GM19035 (cell line): ENCODE measurements around the gene ATP2B2.

Source experiments
- ATAC-seq: cut with Tn5 transposase; IDR thresholded peaks from one replicate; pipeline ENCODE4 v1.9.1; 2021; ENCODE audit not compliant: unreplicated experiment

Gene ATP2B2

DNA sequence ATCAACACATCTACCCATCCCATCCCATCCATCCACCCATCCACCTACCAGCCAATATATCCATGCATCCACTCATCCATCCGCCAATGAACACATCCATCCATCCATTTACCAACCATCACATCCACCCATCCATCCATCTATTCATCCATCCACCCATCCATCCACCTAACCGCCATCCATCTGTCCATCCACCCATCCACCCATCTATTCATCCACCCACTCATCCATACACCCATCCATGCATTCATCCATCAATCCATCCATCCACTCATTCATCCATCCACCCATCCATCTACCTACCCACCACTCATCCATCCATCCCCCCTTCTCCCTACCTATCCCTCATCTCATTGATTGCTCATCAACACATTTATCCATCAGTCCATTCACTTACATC lies 136.9 kb downstream of the ATP2B2 start:
- ATAC-seq, result no peak

GRCh38 chr3:10367506-10367905 lies 137.9 kb downstream of the ATP2B2 start:
- no peak for ATAC-seq

- no peak for ATAC-seq
Observed at GRCh38 chr3:10366651-10367101, 138.7 kb downstream of the ATP2B2 start.

DNA sequence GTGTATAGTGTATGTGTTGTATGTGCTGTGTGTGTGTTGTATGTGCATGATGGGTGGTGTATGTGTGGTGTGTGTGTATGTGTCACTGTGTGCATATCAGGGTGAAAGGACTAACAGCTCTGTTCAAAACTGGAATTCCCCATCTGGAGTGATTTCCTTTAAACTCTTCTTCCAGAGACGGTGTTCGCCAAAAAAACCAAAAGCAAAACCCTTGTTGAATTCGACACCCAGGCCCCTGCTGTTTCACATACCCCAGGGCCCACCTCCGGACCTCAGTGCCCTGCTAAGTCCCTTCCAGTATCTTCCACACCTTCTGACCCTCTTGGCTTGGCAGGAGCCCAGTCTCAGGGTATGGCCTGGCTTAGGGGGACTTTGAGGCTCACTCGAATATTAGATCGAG lies 139.6 kb downstream of the ATP2B2 start:
- ATAC-seq, result no peak

- no peak for ATAC-seq
Observed at GRCh38 chr3:10365316-10365715, 140.1 kb downstream of the ATP2B2 start.

GRCh38 chr3:10364806-10365205 lies 140.6 kb downstream of the ATP2B2 start:
- ATAC-seq, result no peak

- ATAC-seq, result no peak
Observed at GRCh38 chr3:10363935-10364334, 141.5 kb downstream of the ATP2B2 start.

DNA sequence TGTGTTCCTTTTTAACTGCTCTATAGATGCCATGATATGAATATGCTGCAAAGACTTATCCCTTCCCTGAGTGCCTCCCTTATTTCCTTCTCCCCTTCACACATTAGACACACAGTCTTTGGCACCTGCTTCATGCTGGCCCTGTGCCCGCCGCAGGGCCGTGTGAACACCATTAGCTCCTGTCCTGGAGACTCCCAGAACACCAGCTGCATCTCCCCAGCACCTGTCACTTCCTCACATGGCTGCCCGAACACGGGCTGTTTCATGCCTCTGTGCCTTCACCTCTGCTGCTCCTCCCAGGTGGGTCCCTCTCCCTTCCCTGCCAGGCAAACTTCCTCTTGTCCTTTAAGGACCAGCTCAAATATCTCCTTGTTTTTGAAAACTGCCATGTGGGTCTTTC lies 144.0 kb downstream of the ATP2B2 start:
- ATAC-seq, result no peak

DNA sequence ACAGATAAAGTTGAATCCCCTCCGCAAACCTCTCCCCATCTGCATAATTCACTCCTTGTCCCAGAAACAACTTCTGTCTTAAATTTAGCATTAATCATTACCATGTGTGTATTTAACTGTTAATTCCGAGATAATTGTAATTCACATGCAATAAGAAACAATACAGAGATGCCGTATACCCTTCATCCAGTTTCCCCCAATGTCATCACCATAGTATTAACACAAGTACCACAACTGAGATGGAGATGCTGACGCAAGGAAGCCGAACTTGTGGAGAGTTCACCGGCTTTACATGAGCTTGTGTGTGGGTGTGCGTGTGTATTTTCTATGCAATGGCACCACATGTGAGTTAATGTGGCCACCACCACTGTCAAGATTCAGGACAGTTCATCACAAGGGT lies 144.9 kb downstream of the ATP2B2 start:
- ATAC-seq, result no peak

GRCh38 chr3:10359761-10360161 lies 145.6 kb downstream of the ATP2B2 start:
- ATAC-seq, result no peak

GRCh38 chr3:10358309-10358980 lies 146.9 kb downstream of the ATP2B2 start:
- ATAC-seq, result no peak

- no peak for ATAC-seq
Observed at GRCh38 chr3:10357592-10358308, 147.6 kb downstream of the ATP2B2 start.

DNA sequence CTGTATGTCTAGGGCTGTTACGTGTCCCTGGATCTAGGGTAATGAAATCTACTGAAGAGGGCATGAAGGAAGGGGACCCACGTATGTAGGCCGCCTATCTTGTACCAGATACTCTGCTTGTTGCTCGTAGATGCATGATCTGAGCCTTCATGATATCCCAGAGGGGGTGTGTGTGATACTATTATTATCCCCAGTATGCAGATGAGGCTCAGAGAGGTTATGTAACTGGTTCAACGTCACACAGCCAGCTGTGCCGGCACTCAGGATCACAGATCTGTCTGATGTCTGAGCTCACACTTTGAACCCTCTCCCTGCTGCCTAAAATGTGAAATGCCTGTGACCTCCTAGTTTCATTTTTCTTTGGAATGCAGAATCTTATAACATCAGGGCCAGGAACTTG lies 148.3 kb downstream of the ATP2B2 start:
- no peak for ATAC-seq

DNA sequence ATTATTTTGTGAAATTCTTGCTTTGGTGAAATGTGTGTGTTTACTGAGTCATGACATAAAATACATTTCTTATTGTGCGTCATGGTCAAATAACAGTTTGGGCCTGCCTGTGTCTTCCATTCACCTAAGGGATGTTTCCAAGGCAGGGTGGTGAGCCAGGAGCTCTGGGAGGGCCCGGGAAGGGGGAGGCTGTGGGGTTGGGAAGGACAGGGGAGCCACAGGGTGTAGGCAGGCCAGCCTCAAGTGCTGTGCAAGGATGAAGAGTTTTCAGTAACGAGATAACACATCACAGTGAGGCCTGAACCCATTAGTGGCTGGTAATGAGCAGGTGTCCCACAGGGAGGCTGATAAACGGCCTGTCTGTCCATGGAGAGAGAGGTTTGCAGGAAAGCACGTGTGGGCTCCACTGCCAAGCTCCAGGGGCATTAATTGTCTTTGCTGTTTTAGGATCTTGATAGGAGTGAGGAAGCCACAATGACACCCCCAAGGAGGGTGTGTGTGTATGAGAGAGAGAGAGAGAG lies 148.9 kb downstream of the ATP2B2 start:
- no peak for ATAC-seq

DNA sequence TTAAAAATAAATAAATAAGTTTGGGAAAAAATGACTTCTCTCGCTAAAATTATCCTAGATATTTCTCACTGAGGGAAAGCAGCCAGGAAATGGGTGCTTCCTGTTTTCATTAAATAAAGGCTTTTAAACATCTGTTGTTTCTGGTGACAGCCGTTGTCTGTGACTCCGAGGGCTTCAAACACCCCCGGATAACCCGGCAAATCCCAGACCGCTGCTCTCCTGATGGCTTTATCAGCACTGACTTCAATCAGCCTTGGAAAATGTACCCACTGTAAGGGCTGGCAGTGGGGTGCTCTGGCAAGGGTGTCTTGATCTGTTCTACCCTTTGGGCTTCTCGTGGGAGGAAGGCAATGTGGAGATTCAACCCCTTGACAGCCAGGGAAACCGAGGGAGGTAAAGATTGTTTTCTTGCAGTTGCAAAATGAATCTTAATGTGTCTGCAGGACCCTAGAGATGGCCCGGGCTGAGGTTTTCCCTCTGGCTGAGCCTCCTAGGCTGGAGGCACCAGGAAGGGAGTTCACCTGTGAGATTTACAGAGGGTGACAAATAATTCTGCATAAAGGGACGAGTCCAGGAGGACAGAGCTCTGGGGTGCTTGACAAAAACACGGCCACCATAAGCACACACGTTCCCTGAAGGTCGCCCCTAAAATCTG lies 150.9 kb downstream of the ATP2B2 start:
- no peak for ATAC-seq

- no peak for ATAC-seq
Observed at GRCh38 chr3:10353661-10354360, 151.6 kb downstream of the ATP2B2 start.

DNA sequence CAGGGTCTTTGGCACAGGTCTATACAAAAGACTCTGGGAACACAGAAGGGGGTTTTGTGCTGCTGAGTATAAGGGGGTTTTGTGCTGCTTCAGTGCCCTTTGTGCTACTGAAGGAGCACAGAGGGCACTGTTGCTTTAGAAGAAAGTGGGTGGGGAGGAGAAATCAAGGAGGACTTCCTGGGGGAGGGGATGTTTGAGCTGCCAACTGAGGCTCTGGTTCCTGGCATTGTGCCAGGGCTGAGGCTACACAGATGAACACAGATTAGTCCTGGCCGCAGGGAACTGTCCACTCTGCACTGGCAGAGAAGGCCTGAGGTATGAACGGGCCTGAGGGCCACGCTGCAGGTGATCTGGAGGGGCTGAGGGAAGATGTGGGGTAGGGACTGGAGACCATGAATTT lies 152.2 kb downstream of the ATP2B2 start:
- ATAC-seq, result no peak

- ATAC-seq, result no peak
Observed at GRCh38 chr3:10352146-10352911, 153.1 kb downstream of the ATP2B2 start.

GRCh38 chr3:10351013-10351735 lies 154.2 kb downstream of the ATP2B2 start:
- ATAC-seq, result no peak
